OCI-LY7 (cell line): ENCODE measurements around the gene STOM. TPM values are rescaled to one million over a fixed set of nuclear protein-coding genes. Genes with fewer than 3 reads are reported as not detected.

ENCODE experiments used
- BruUV-seq: library from RNA; stranded (reverse); fragments of 400-500 nt; replicated peaks from 2 replicates; lab custom pipeline; 2021; lab: Mats Ljungman, UMichigan
- CTCF ChIA-PET: fragments of 300-600 bp; sonication (Branson Sonifier 250); formaldehyde crosslinking; loops from one replicate; lab custom pipeline; 2022; ENCODE audit warnings: antibody characterized with exemption; ENCODE audit not compliant: unreplicated experiment; lab: Charles Lee
- POLR2A ChIA-PET: fragments of 300-600 bp; sonication (Branson Sonifier 250); formaldehyde crosslinking; loops from one replicate; lab custom pipeline; 2022; ENCODE audit warnings: antibody characterized with exemption; lab: Charles Lee
- DNase-seq: peaks from one replicate; pipeline ENCODE4 v3.0.0-alpha.2; 2015; ENCODE audit warnings: low spot score
- H2AFZ ChIP-seq: fragments of 200-600 bp; sonication (generic), shearing (Covaris generic); 2 replicates; pipeline ENCODE4 v1.6.1; 2014; ENCODE audit warnings: mild to moderate bottlenecking, antibody characterized with exemption, low read length, moderate library complexity
- H3K27ac ChIP-seq: fragments of 200-600 bp; sonication (generic); 2 replicates; pipeline ENCODE4 v1.5.1; 2014; ENCODE audit warnings: mixed run types, low read depth, mild to moderate bottlenecking, moderate library complexity, low read length, inconsistent platforms; ENCODE audit not compliant: poor library complexity, severe bottlenecking
- H3K36me3 ChIP-seq: fragments of 200-600 bp; sonication (generic); 2 replicates; pipeline ENCODE4 v1.6.1; 2014; ENCODE audit warnings: mild to moderate bottlenecking, antibody characterized with exemption, low read length, moderate library complexity, mixed read lengths; ENCODE audit not compliant: insufficient read depth
- H3K4me1 ChIP-seq: fragments of 200-600 bp; sonication (generic); 2 replicates; pipeline ENCODE4 v1.5.1; 2014; ENCODE audit warnings: mild to moderate bottlenecking, low read length; ENCODE audit not compliant: insufficient read depth, poor library complexity, severe bottlenecking
- H3K4me2 ChIP-seq: fragments of 200-600 bp; sonication (generic); 2 replicates; pipeline ENCODE4 v1.6.1; 2014; ENCODE audit warnings: mild to moderate bottlenecking, low read length
- H3K4me3 ChIP-seq: fragments of 200-600 bp; sonication (generic); 2 replicates; pipeline ENCODE4 v1.5.1; 2014; ENCODE audit warnings: mild to moderate bottlenecking, low read depth, low read length; ENCODE audit not compliant: poor library complexity, severe bottlenecking
- H3K79me2 ChIP-seq: fragments of 200-600 bp; sonication (generic); 2 replicates; pipeline ENCODE4 v1.6.1; 2016; ENCODE audit warnings: low read depth, mild to moderate bottlenecking, low read length, moderate library complexity, mixed read lengths; ENCODE audit not compliant: insufficient read depth
- H3K9me2 ChIP-seq: fragments of 200-600 bp; sonication (generic); 2 replicates; pipeline ENCODE4 v1.6.1; 2016; ENCODE audit warnings: mild to moderate bottlenecking, low read length, mixed read lengths; ENCODE audit not compliant: insufficient read depth
- H3K9me3 ChIP-seq: fragments of 200-600 bp; sonication (generic); 2 replicates; pipeline ENCODE4 v1.6.1; 2014; ENCODE audit warnings: mild to moderate bottlenecking, mixed run types, low read length, mixed read lengths
- H4K20me1 ChIP-seq: fragments of 200-600 bp; sonication (generic); 2 replicates; pipeline ENCODE4 v1.6.1; 2014; ENCODE audit warnings: mild to moderate bottlenecking, antibody characterized with exemption, low read length, moderate library complexity, mixed read lengths; ENCODE audit not compliant: insufficient read depth
- CTCF ChIP-seq: fragments of 200-600 bp; sonication (generic); conservative IDR thresholded peaks from 2 replicates; pipeline ENCODE4 v1.5.1; 2014; ENCODE audit warnings: mild to moderate bottlenecking, antibody characterized with exemption, low read length, moderate library complexity, mixed read lengths
- EZH2phosphoT487 ChIP-seq: fragments of 200-600 bp; sonication (generic); IDR thresholded peaks from 2 replicates; pipeline ENCODE4 v1.6.1; 2018; ENCODE audit warnings: low read depth, borderline replicate concordance, mild to moderate bottlenecking, mixed run types, antibody characterized with exemption, low read length, moderate library complexity, mixed read lengths
- intact Hi-C: fragments of 100-400 bp; cut with micrococcal nuclease; formaldehyde crosslinking; loops from one replicate; pipeline ENCODE4 v1.10.0; 2022; ENCODE audit not compliant: unreplicated experiment
- total RNA-seq, 2 experiments: library from RNA; depleted of rRNA in 1 of 2; stranded (reverse); fragments of >200 nt in 1 of 2; shearing (Covaris generic) in 1 of 2; gene quantifications; 2 replicates each; pipeline ENCODE4 v1.2.3, GENCODE V29; 2014 to 2022

STOM gene
- total RNA-seq, 2 experiments from 2014 or later, result 5.7 to 7.3 TPM

DNA sequence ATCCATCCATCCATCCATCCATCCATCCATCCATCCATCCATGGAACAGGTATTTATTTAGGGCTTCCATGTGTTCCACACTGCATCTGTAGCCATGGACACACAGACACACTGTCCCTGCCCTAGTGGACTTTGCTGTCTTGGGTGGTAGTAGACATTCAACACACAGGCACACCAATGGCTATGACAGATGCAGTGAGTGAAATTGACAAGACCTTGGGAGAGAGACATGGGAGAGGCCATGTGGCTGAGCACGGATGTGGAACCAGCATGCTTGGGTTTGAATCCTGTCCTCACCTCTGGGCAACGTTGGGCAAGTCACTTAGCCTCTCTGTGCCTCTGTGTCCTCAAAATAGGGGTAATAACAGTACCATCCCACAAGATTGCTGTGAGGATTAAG, 45.3 kb downstream of the STOM start:
- Histone ChIP-seq H3K4me3 (no peak overlapping the region), H3K4me2 (no peak overlapping the region), H4K20me1 (no peaks in the 10 kb centered on the region), H2AFZ (no peak overlapping the region), H3K27ac (no peak overlapping the region), H3K9me3 (no peaks in the 10 kb centered on the region), H3K9me2 (no peaks in the 10 kb centered on the region), H3K79me2 (no peaks in the 10 kb centered on the region), H3K36me3 (no peaks in the 10 kb centered on the region; the same call in 1 of the 2 replicates), H3K4me1 (no peaks in the 10 kb centered on the region)
- DNase-seq, result no peak
- no peak for TF ChIP-seq EZH2phosphoT487
- TF ChIP-seq CTCF, result no peak
- BruUV-seq, result no TSS peak
- ChIA-PET POLR2A (no interaction called here), CTCF (no interaction called here)
- intact Hi-C loops, result loop anchor here (5.0 kb wide), 1 partner anchor 567 kb away; no protein-coding TSS in a partner anchor

DNA sequence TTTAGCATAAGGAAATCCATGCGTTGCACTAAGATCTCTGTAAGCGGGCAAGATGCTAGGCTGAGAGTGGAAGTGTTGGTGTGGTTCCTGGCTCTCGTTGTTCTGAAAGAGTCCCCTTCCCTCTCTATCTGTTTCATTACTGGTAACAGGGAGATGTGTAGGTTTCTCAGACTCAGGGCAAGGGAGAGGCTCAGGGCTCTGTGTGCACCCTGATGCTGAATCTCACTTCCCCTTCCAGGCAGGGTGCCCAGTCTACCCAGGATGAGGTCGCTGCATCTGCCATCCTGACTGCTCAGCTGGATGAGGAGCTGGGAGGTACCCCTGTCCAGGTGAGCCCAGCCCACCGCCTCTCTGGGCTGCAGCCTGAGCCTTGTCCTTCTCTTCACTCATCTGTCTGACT, 45.7 kb downstream of the STOM start:
- POLR2A ChIA-PET, result no interaction called here
- Histone ChIP-seq H3K27ac (no peak overlapping the region), H4K20me1 (no peaks in the 10 kb centered on the region), H3K4me2 (no peak overlapping the region), H3K9me3 (no peaks in the 10 kb centered on the region), H3K36me3 (no peaks in the 10 kb centered on the region; the same call in 1 of the 2 replicates), H3K4me3 (no peak overlapping the region), H3K4me1 (no peaks in the 10 kb centered on the region), H2AFZ (no peak overlapping the region), H3K9me2 (no peaks in the 10 kb centered on the region), H3K79me2 (no peaks in the 10 kb centered on the region)
- CTCF ChIA-PET, result no interaction called here
- intact Hi-C loops, result loop anchor here (5.0 kb wide), 1 partner anchor 567 kb away; no protein-coding TSS in a partner anchor
- no TSS peak for BruUV-seq
- DNase-seq, result no peak
- TF ChIP-seq CTCF, result no peak
- TF ChIP-seq EZH2phosphoT487, result no peak

GRCh38 chr9:121323449-121324151, 46.5 kb downstream of the STOM start:
- intact Hi-C loops, result loop anchor here (5.0 kb wide), 1 partner anchor 566 kb away; no protein-coding TSS in a partner anchor
- H3K9me2 ChIP-seq, result no peaks in the 10 kb centered on the region
- H3K4me3 ChIP-seq, result no peak overlapping the region
- no peak overlapping the region for H2AFZ ChIP-seq
- ChIA-PET CTCF (no interaction called here), POLR2A (no interaction called here)
- TF ChIP-seq CTCF (no peak), EZH2phosphoT487 (no peak)
- no TSS peak for BruUV-seq
- H3K9me3 ChIP-seq, result no peaks in the 10 kb centered on the region
- H3K79me2 ChIP-seq, result no peaks in the 10 kb centered on the region
- no peaks in the 10 kb centered on the region for H4K20me1 ChIP-seq
- H3K4me2 ChIP-seq, result no peak overlapping the region
- DNase-seq, result no peak
- H3K4me1 ChIP-seq, result no peaks in the 10 kb centered on the region
- H3K36me3 ChIP-seq, result no peaks in the 10 kb centered on the region; the same call in 1 of the 2 replicates
- no peak overlapping the region for H3K27ac ChIP-seq
